ENCODE data around the gene PSMD14.
A peak's percentile ranks its signal among the peaks of the same experiment; 100 is the strongest.

Gene PSMD14

GRCh38 chr2:161416708-161417437 is 108.6 kb downstream of the PSMD14 start:
- H3K4me1 ChIP-seq (ENCODE audit: insufficient read depth, poor library complexity, severe bottlenecking), result no peaks in the 10 kb centered on the region
- 0 out of 3 replicates have a peak, but pooled peaks have one; percentile 7 for ATAC-seq (ENCODE audit: low read depth)
- no peaks in the 10 kb centered on the region for H3K36me3 ChIP-seq (ENCODE audit: low read depth)
- peaks cover 82% of the 10 kb centered on the region for H3K27me3 ChIP-seq (ENCODE audit: insufficient read depth, poor library complexity, severe bottlenecking)
- no peak for DNase-seq (ENCODE audit: low spot score)
- H3K9me3 ChIP-seq (ENCODE audit: severe bottlenecking), result no peaks in the 10 kb centered on the region
- H3K27ac ChIP-seq (ENCODE audit: poor library complexity, severe bottlenecking), result no peak overlapping the region
- no peak for TF ChIP-seq CTCF (IDR thresholded peaks at IDR 0.05; ENCODE audit: poor library complexity, severe bottlenecking)
- H3K4me3 ChIP-seq (ENCODE audit: severe bottlenecking), result no peak overlapping the region

DNA sequence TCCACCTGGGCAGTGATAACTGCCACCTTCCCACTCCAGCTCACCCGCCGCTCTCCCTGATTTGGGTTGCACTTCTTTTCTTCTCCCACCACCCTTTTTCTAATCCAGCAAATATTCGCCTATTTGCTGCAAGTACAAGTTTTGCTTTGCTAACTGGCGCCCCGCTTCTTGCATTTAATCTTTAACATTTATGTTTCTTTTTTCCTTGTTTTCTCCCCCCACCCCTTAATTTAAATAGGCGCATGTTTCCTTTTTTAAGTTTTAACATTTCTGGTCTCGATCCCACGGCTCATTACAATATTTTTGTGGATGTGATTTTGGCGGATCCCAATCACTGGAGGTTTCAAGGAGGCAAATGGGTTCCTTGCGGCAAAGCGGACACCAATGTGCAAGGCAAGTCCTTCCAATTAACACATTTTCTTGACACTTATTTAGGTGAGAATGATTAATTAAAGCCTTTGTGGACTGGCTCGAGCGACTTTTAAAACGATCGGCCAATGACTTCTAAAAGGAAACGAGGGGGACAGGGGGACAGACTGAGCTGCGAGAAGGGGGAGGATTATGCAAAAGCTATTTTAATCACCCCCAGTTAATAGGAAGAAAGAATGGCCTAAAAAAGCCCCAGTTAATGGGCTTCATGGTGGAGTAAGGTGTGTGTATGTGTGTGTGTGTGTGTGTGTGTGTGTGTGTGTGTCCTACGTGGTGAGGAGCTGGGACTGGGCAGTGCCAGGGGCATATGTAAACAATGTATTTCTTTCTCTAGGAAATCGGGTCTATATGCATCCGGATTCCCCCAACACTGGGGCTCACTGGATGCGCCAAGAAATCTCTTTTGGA is 109.4 kb downstream of the PSMD14 start:
- no peak overlapping the region for H3K4me3 ChIP-seq (ENCODE audit: severe bottlenecking)
- ATAC-seq (ENCODE audit: low read depth), result no peak

DNA sequence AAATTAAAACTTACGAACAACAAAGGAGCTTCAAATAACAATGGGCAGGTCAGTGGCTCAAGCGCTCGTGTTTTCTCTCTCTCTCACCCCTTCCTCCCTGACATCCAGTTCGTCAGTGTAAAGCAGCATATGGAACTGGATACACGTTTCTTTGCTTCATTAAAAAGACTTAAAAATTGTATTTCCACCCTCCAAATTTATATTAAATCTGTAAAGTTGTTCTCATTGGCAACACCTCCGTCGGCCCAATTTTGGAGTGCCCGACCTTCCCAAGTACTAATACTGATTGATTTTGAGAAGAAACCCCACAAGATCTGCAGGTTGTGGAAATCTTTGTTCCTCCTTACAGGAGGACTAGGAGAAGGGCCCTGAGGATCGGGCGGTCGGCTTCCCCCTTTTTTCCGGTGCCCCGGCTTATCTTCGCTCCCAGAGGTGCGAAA is 110.1 kb downstream of the PSMD14 start:
- Histone ChIP-seq H3K4me3 (ENCODE audit: severe bottlenecking) (no peak overlapping the region), H3K27ac (ENCODE audit: poor library complexity, severe bottlenecking) (no peak overlapping the region), H3K9me3 (ENCODE audit: severe bottlenecking) (no peaks in the 10 kb centered on the region), H3K4me1 (ENCODE audit: insufficient read depth, poor library complexity, severe bottlenecking) (no peaks in the 10 kb centered on the region), H3K36me3 (ENCODE audit: low read depth) (no peaks in the 10 kb centered on the region), H3K27me3 (ENCODE audit: insufficient read depth, poor library complexity, severe bottlenecking) (peaks cover 96% of the 10 kb centered on the region)
- DNase-seq (ENCODE audit: low spot score), result no peak
- ATAC-seq (ENCODE audit: low read depth), result no peak
- no peak for TF ChIP-seq CTCF (IDR thresholded peaks at IDR 0.05; ENCODE audit: poor library complexity, severe bottlenecking)

More for the DNA sequence above, 109.4 kb downstream of the PSMD14 start:
- TF ChIP-seq CTCF (IDR thresholded peaks at IDR 0.05; ENCODE audit: poor library complexity, severe bottlenecking), result no peak
- no peaks in the 10 kb centered on the region for H3K36me3 ChIP-seq (ENCODE audit: low read depth)
- no peaks in the 10 kb centered on the region for H3K4me1 ChIP-seq (ENCODE audit: insufficient read depth, poor library complexity, severe bottlenecking)
- no peak for DNase-seq (ENCODE audit: low spot score)
- H3K27me3 ChIP-seq (ENCODE audit: insufficient read depth, poor library complexity, severe bottlenecking), result peaks cover 89% of the 10 kb centered on the region
- H3K9me3 ChIP-seq (ENCODE audit: severe bottlenecking), result no peaks in the 10 kb centered on the region
- H3K27ac ChIP-seq (ENCODE audit: poor library complexity, severe bottlenecking), result no peak overlapping the region

DNA sequence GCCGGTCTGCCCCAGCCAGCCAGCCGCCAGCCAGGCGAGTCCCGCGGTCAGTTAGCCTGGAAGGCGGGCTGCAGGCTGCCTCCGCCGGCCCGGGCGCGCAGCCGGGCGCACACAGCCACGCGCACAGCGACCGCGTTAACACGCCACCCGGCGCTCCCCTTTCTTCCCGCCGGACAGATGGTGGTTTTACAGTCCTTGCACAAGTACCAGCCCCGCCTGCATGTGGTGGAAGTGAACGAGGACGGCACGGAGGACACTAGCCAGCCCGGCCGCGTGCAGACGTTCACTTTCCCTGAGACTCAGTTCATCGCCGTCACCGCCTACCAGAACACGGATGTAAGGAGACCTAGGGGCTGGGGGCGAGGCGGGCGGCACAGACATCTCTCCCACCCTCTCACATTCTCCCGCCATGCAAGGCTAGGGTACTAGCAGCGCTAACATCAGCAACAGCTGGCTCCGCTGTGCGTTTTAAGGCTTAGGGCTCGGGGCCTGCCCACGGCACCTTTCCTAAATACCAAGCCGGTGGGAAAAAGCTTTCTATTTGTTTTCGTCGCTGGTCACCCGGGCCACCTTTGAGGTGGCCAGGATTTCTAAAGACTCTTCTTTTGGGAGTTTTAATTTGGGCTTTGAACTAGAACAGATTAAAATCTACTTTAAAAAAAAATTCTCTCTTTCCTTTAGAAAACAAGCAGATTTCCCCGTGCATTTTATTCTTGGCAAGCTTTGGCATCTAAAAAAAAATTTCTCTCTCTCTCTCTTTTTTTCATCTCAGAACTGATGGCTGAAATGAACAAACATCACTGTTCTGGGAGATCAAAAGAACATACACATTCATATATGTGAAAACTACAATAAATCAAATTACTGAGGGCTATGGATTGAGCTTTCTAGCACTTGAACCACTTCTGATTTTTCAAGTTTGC is 110.8 kb downstream of the PSMD14 start:
- H3K4me1 ChIP-seq (ENCODE audit: insufficient read depth, poor library complexity, severe bottlenecking), result no peaks in the 10 kb centered on the region
- no peak overlapping the region for H3K4me3 ChIP-seq (ENCODE audit: severe bottlenecking)
- no peak for DNase-seq (ENCODE audit: low spot score)
- H3K27ac ChIP-seq (ENCODE audit: poor library complexity, severe bottlenecking), result no peak overlapping the region
- TF ChIP-seq CTCF (IDR thresholded peaks at IDR 0.05; ENCODE audit: poor library complexity, severe bottlenecking), result no peak
- no peaks in the 10 kb centered on the region for H3K36me3 ChIP-seq (ENCODE audit: low read depth)
- H3K9me3 ChIP-seq (ENCODE audit: severe bottlenecking), result no peaks in the 10 kb centered on the region
- H3K27me3 ChIP-seq (ENCODE audit: insufficient read depth, poor library complexity, severe bottlenecking), result peaks cover 99% of the 10 kb centered on the region
- ATAC-seq (ENCODE audit: low read depth), result 0 out of 3 replicates have a peak, but pooled peaks have one; percentile 11
